Iris pigment epithelial cell (primary cell): ENCODE results near the gene LCE2D.
"Not testable (repeated sequence)": the region's sequence is repeated elsewhere in the genome, so short reads cannot be mapped to it uniquely, and the experiment has no call there.

ENCODE experiments used
- DNase-seq: peaks from one replicate; pipeline ENCODE4 v3.0.0-alpha.2; 2011; ENCODE audit warnings: low read depth

LCE2D gene, protein sequence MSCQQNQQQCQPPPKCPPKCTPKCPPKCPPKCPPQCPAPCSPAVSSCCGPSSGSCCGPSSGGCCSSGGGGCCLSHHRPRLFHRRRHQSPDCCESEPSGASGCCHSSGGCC

GRCh38 chr1:152663098-152663497 is at the start of gene LCE2D:
Gene LCE2D, plus strand, starts transcription at chr1:152663380. Its CDS starts 726 bp downstream, at chr1:152664106.
- no peak for DNase-seq

DNA sequence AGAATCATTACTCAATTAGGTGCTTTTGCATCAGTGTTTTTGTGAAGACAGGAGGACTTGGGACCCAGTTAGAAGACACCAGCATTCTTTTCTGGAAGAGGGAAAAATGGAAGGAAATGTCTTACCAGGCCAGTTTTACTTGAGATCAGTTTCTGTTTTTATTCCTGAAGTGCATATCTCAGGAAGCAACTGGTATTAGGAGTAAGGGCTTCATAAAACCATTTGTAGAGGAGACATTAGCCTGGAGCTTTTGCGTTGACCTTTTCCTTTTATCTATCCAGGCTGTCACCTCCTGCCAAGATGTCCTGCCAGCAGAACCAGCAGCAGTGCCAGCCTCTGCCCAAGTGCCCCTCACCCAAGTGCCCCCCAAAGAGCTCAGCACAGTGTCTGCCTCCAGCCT is 49.7 kb upstream of the LCE2D start, which contains the start of gene LCE3B:
LCE3B (plus strand) TSS at position 301 of the 400 bp plus-strand sequence; CDS start at position 301, 0 bp downstream.
- no peak for DNase-seq

GRCh38 chr1:152621993-152622392 is 41.2 kb upstream of the LCE2D start:
- DNase-seq: no peak

GRCh38 chr1:152622803-152623202 is 40.4 kb upstream of the LCE2D start, which contains the start of gene LCE3A:
Gene LCE3A, minus strand, starts transcription at chr1:152623103. Its CDS starts 0 bp downstream, at chr1:152623103.
- no peak for DNase-seq

DNA sequence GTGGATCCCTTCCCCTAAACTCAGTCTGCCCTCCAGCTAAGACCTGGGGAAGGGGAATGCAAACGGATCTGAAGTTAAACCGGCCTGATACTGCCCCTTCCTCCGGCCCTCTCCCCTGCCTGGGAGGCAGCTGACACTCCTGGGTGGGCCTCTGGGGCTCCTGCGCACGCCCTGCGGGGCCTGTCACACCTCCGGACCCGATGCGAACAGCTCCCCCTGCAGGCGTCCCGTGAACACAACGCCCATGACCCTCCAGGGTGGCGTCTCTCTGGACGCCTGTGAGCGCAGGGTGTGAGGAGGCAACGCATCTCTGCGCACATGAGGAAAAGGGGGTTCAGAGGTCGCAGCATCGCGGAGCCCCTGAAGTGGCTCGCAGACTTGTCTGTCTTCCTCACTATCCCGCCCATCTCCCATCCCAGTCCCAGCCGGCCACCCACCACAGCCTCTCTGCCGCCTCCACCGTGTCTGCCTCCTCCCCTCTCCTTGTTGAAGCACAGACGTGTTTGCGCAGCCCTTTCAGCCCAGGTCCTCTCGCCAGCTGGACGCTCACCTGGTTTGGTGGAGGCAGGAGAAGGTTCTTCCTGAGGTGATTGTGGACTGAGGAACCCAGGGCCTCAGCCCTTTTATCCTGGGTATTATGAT is 39.9 kb upstream of the LCE2D start:
- DNase-seq: no peak

DNA sequence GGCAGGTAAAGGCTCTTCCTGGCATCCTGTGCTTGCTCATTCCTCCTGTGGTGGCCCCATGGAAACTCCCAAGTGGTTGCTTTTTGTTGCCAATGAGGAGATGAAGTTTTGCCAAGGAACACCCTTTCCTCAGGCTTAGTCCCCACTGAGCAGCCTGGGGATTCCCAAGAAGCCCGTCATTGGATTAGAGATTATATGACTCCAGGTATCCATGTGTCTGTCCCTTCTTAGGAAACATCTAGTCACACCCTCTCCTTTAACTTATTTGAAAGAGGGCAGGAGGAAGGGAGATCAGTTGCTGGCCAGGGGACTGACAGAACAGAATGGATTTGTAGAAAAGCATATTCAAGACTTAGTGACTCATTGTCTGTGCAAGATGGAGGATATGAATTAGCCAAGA is 36.4 kb upstream of the LCE2D start:
- no peak for DNase-seq

GRCh38 chr1:152630596-152630995 is 32.6 kb upstream of the LCE2D start:
- DNase-seq: no peak

- DNase-seq: no peak
These were observed 22.8 kb upstream of the LCE2D start for GRCh38 chr1:152640351-152640750.

DNA sequence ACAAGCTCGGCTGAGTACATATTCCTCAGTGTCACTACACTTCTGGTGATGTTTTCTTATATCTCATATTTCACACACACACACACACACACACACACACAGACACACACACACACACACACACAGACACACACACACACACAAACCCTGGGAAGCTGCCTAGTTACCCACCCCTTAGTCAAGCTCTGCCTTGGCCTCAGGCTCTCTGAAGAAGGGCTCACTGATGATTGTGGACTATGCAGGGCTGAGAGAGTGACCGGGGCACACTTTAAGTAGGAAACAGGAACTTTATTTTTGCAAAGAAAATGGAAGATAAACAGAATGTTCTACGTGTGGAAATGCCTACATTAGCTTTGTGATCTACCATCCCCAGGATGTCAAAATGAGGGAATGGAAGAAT is 19.2 kb upstream of the LCE2D start:
- no peak for DNase-seq

DNA sequence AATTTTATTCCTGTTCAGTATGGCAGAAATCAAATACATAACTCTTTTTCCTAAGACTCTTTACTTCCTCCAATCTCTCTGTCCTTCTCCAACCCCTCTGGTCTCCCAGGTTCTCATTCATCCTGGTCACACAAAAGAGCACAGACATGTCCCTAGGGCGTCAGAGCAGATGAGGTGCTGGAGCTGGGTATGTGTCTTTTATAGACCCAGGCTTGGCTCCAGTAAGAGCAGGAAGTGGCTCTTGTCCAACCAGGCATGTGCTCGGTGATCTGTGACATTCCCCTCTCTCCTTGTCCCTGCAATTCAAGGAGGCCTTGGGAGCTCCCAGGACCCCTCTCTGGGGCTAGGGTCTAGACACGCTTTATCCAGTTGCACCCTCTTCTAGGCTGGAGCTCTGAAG is 18.0 kb upstream of the LCE2D start:
- no peak for DNase-seq

GRCh38 chr1:152646656-152647055 is 16.5 kb upstream of the LCE2D start:
- DNase-seq: no peak

- peak; percentile 28 for DNase-seq
These were observed 9.1 kb upstream of the LCE2D start for GRCh38 chr1:152654110-152654509.

DNA sequence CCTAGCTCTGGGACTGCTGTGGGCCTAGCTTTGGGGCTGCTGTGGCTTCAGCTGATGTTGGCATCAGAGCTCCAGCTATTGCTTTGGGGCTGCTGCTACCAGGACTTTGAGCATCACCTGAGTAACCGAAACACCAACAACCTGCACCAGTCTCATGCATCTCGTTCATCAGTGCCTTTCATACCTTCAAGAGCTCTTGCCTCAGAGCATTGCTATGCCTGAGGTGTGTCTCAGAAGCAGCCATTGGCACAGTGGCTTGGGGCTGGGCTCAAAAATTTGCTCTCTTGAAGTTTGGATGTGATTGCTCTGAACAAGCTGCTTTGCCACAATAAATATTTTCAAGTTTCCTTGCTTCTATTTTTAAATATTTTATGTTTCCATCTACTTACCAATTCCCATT is 6.7 kb upstream of the LCE2D start:
- DNase-seq: no peak

- DNase-seq: no peak
These were observed 5.5 kb upstream of the LCE2D start for GRCh38 chr1:152657677-152658076.

GRCh38 chr1:152658649-152659048 is 4.5 kb upstream of the LCE2D start:
- no peak for DNase-seq

DNA sequence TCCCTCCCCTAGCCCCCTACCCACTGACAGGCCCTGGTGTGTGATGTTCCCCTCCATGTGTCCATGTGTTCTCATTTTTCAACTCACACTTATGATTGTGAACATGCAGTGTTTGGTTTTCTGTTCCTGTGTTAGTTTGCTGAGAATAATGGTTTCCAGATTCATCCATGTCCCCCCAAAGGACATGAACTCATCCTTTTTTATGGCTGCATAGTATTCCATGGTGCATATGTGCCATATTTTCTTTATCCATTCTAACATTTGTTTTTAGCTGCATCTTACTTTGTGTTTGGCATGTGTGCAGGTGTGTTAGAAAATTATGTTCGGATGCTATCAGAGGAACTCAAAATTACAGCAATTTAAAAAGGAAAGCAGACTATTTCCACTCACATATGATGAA is 3.0 kb downstream of the LCE2D start:
- not testable (repeated sequence) for DNase-seq

DNA sequence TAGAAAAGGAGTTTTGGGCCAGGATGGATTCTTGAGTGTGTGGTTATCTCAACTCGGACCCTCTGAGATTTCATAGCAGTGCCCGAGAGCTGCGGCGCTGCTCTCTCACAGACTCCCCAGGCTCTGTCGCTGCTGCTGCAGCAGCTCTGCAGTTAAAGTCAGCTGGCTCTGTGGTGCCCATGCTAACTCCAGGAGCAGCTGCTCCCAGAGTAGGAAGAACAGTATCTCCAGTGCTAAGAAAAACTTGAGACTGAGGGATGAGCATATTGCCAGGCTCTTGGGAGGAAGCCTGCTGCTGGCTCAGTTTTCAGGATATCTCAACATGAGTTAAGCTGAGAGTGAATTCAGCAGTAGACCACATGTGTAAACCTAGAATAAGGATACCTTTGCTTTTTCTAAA is 4.5 kb downstream of the LCE2D start:
- no peak for DNase-seq

GRCh38 chr1:152673016-152673415 is 9.8 kb downstream of the LCE2D start:
- no peak for DNase-seq

GRCh38 chr1:152674983-152675382 is 11.8 kb downstream of the LCE2D start, which contains the start of gene LCE2C:
Gene LCE2C, plus strand, starts transcription at chr1:152675279. Its CDS starts 737 bp downstream, at chr1:152676016.
- not testable (repeated sequence) for DNase-seq

GRCh38 chr1:152679459-152679858 is 16.3 kb downstream of the LCE2D start:
- DNase-seq: no peak

- DNase-seq: no peak
These were observed 18.4 kb downstream of the LCE2D start for GRCh38 chr1:152681616-152682015.

DNA sequence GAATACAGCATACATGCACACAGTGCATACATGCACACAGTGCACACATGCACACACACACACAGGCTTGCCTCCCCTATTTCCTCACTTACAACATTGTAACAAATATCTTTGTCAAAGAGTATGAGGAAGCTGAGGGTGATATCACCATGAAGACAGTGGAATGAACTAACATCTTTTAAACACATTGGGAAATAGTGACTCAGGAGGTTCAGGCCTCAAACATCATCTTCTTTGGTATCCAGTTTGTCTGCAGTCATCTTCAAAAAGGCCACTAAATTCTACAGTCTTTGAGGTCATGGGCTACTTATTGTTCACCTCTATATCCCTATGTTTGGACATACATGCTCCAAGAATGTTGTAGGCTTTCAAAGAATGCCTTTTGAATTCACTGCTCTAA is 20.7 kb downstream of the LCE2D start:
- no peak for DNase-seq

GRCh38 chr1:152685823-152686222 is 22.6 kb downstream of the LCE2D start, which contains the start of gene LCE2B:
Gene LCE2B, plus strand, starts transcription at chr1:152686123. Its CDS starts 721 bp downstream, at chr1:152686844.
- not testable (repeated sequence) for DNase-seq
